ENCODE data around the gene BARX1.
"Not testable (repeated sequence)": the region's sequence is repeated elsewhere in the genome, so short reads cannot be mapped to it uniquely, and the experiment has no call there.

BARX1 gene

GRCh38 chr9:93955111-93955980 is at the start of gene BARX1:
Gene BARX1, minus strand, starts transcription at chr9:93955355. Its CDS starts 209 bp downstream, at chr9:93955146.
- DNase-seq, result no peak

- DNase-seq, result no peak
These were observed 47.4 kb upstream of the BARX1 start for GRCh38 chr9:94002316-94003140.

GRCh38 chr9:93996863-93997262 is 41.7 kb upstream of the BARX1 start:
- no peak for DNase-seq

- DNase-seq, result no peak
These were observed 41.2 kb upstream of the BARX1 start for GRCh38 chr9:93996367-93996766.

GRCh38 chr9:93994545-93994944 is 39.4 kb upstream of the BARX1 start:
- DNase-seq, result no peak

- no peak for DNase-seq
These were observed 39.0 kb upstream of the BARX1 start for GRCh38 chr9:93994132-93994531.

- no peak for DNase-seq
These were observed 37.7 kb upstream of the BARX1 start for GRCh38 chr9:93992830-93993229.

- DNase-seq, result no peak
These were observed 35.3 kb upstream of the BARX1 start for GRCh38 chr9:93990448-93990847.

- no peak for DNase-seq
These were observed 32.9 kb upstream of the BARX1 start for GRCh38 chr9:93988056-93988455.

GRCh38 chr9:93984860-93985259 is 29.7 kb upstream of the BARX1 start:
- no peak for DNase-seq

GRCh38 chr9:93983875-93984274 is 28.7 kb upstream of the BARX1 start:
- no peak for DNase-seq

- DNase-seq, result no peak
These were observed 24.6 kb upstream of the BARX1 start for GRCh38 chr9:93979721-93980120.

GRCh38 chr9:93978551-93978950 is 23.4 kb upstream of the BARX1 start:
- DNase-seq, result no peak

GRCh38 chr9:93976973-93977372 is 21.8 kb upstream of the BARX1 start:
- DNase-seq, result no peak

GRCh38 chr9:93976081-93976480 is 20.9 kb upstream of the BARX1 start:
- DNase-seq, result no peak

- DNase-seq, result no peak
These were observed 20.1 kb upstream of the BARX1 start for GRCh38 chr9:93975262-93975661.

GRCh38 chr9:93974151-93974550 is 19.0 kb upstream of the BARX1 start:
- no peak for DNase-seq

GRCh38 chr9:93972655-93973054 is 17.5 kb upstream of the BARX1 start:
- DNase-seq, result not testable (repeated sequence)

- DNase-seq, result no peak
These were observed 14.1 kb upstream of the BARX1 start for GRCh38 chr9:93969328-93969661.

GRCh38 chr9:93968451-93969327 is 13.5 kb upstream of the BARX1 start:
- no peak for DNase-seq

- no peak for DNase-seq
These were observed 12.1 kb upstream of the BARX1 start for GRCh38 chr9:93967020-93967803.
